ENCODE data around the gene SEC22A.

Gene SEC22A

GRCh38 chr3:123263941-123264340 is 62.2 kb downstream of the SEC22A start:
- no peak for DNase-seq (ENCODE audit: low read depth)

- DNase-seq (ENCODE audit: low read depth): no peak
These were observed 66.1 kb downstream of the SEC22A start for GRCh38 chr3:123267821-123268220.

- DNase-seq (ENCODE audit: low read depth): no peak
These were observed 69.1 kb downstream of the SEC22A start for GRCh38 chr3:123270818-123271217.

- no peak for DNase-seq (ENCODE audit: low read depth)
These were observed 69.9 kb downstream of the SEC22A start for GRCh38 chr3:123271466-123272159.

- DNase-seq (ENCODE audit: low read depth): peak; percentile 75
These were observed 70.8 kb downstream of the SEC22A start for GRCh38 chr3:123272547-123272946.

GRCh38 chr3:123275691-123276090 is 73.9 kb downstream of the SEC22A start:
- no peak for DNase-seq (ENCODE audit: low read depth)

GRCh38 chr3:123276346-123277006 is 74.7 kb downstream of the SEC22A start:
- DNase-seq (ENCODE audit: low read depth): no peak

- DNase-seq (ENCODE audit: low read depth): no peak
These were observed 75.4 kb downstream of the SEC22A start for GRCh38 chr3:123277106-123277505.

- no peak for DNase-seq (ENCODE audit: low read depth)
These were observed 76.7 kb downstream of the SEC22A start for GRCh38 chr3:123278446-123278845.

- DNase-seq (ENCODE audit: low read depth): no peak
These were observed 77.4 kb downstream of the SEC22A start for GRCh38 chr3:123279121-123279520.

- no peak for DNase-seq (ENCODE audit: low read depth)
These were observed 79.7 kb downstream of the SEC22A start for GRCh38 chr3:123281406-123281805.

GRCh38 chr3:123281929-123282328 is 80.2 kb downstream of the SEC22A start:
- no peak for DNase-seq (ENCODE audit: low read depth)

GRCh38 chr3:123282461-123282860 is 80.7 kb downstream of the SEC22A start:
- DNase-seq (ENCODE audit: low read depth): no peak

GRCh38 chr3:123283074-123283473 is 81.3 kb downstream of the SEC22A start:
- no peak for DNase-seq (ENCODE audit: low read depth)

GRCh38 chr3:123283657-123284398 is 82.1 kb downstream of the SEC22A start:
- DNase-seq (ENCODE audit: low read depth): no peak

GRCh38 chr3:123284399-123285010 is 82.8 kb downstream of the SEC22A start:
- no peak for DNase-seq (ENCODE audit: low read depth)

GRCh38 chr3:123285066-123285465 is 83.3 kb downstream of the SEC22A start:
- DNase-seq (ENCODE audit: low read depth): peak; percentile 77

- no peak for DNase-seq (ENCODE audit: low read depth)
These were observed 83.7 kb downstream of the SEC22A start for GRCh38 chr3:123285479-123285878.

GRCh38 chr3:123285931-123286307 is 84.2 kb downstream of the SEC22A start:
- DNase-seq (ENCODE audit: low read depth): no peak

- DNase-seq (ENCODE audit: low read depth): peak; percentile 81
These were observed 84.7 kb downstream of the SEC22A start for GRCh38 chr3:123286308-123287023.

- no peak for DNase-seq (ENCODE audit: low read depth)
These were observed 85.6 kb downstream of the SEC22A start for GRCh38 chr3:123287051-123287961.

Measured in ELR (cell line).